Measurements from ENCODE around the gene MRPL38.

MRPL38 gene

GRCh38 chr17:75850928-75851692, 53.6 kb downstream of the MRPL38 start:
- DNase-seq = no peak

- no peak for DNase-seq
These were observed 55.0 kb downstream of the MRPL38 start for GRCh38 chr17:75849724-75850123.

GRCh38 chr17:75849279-75849646, 55.4 kb downstream of the MRPL38 start:
- DNase-seq = no peak
